Upper lobe of left lung (tissue), 4 donors: ENCODE data around the gene SLC26A8.
"Not testable (repeated sequence)": the region's sequence is repeated elsewhere in the genome, so short reads cannot be mapped to it uniquely, and the experiment has no call there.

ENCODE experiments used
- EP300 ChIP-seq, 4 donors: sonication (generic); formaldehyde crosslinking; IDR thresholded peaks; one replicate each; pipeline ENCODE4 v1.5.1; 2017; ENCODE audit warnings: antibody characterized with exemption in 4 of 4, control low read depth in 2 of 4
- POLR2A ChIP-seq, 4 donors: fragments of 450-650 bp; IDR thresholded peaks; one replicate each; pipeline ENCODE4 v1.5.1; 2016 to 2017; ENCODE audit warnings: antibody characterized with exemption in 4 of 4, mild to moderate bottlenecking in 2 of 4
- POLR2AphosphoS5 ChIP-seq, 2 donors: sonication (generic); formaldehyde crosslinking; IDR thresholded peaks; one replicate each; pipeline ENCODE4 v1.5.1; 2017; ENCODE audit warnings: antibody characterized with exemption in 2 of 2
- TF ChIP-seq, protein P1 (sequence below), 6 experiments: fragments of 450-650 bp in 4 of 6; fragments of 200-600 bp in 2 of 6; sonication (generic) in 2 of 6; IDR thresholded peaks; one replicate each; pipeline ENCODE4 v1.5.1; 2016 to 2019; ENCODE audit warnings: antibody characterized with exemption in 6 of 6

GRCh38 chr6:35931873-35932272, 92.6 kb downstream of the SLC26A8 start:
- TF ChIP-seq, protein P1, sequence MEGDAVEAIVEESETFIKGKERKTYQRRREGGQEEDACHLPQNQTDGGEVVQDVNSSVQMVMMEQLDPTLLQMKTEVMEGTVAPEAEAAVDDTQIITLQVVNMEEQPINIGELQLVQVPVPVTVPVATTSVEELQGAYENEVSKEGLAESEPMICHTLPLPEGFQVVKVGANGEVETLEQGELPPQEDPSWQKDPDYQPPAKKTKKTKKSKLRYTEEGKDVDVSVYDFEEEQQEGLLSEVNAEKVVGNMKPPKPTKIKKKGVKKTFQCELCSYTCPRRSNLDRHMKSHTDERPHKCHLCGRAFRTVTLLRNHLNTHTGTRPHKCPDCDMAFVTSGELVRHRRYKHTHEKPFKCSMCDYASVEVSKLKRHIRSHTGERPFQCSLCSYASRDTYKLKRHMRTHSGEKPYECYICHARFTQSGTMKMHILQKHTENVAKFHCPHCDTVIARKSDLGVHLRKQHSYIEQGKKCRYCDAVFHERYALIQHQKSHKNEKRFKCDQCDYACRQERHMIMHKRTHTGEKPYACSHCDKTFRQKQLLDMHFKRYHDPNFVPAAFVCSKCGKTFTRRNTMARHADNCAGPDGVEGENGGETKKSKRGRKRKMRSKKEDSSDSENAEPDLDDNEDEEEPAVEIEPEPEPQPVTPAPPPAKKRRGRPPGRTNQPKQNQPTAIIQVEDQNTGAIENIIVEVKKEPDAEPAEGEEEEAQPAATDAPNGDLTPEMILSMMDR (IDR thresholded peaks at IDR 0.05): not testable (repeated sequence)
- not testable (repeated sequence) for TF ChIP-seq EP300, POLR2AphosphoS5, POLR2A (IDR thresholded peaks at IDR 0.05)
